Measurements from ENCODE around the gene ZCCHC2.

ZCCHC2 gene

GRCh38 chr18:62571648-62572047, 48.8 kb downstream of the ZCCHC2 start:
- no peak for TF ChIP-seq CTCF (conservative IDR thresholded peaks at IDR 0.05)
- no peak overlapping the region for H3K27ac ChIP-seq

GRCh38 chr18:62572456-62572855, 49.6 kb downstream of the ZCCHC2 start:
- no peak for TF ChIP-seq CTCF (conservative IDR thresholded peaks at IDR 0.05)
- H3K27ac ChIP-seq = no peak overlapping the region

- no peak for TF ChIP-seq CTCF (conservative IDR thresholded peaks at IDR 0.05)
Measured at GRCh38 chr18:62574776-62575175, 52.0 kb downstream of the ZCCHC2 start.

GRCh38 chr18:62576271-62576670, 53.4 kb downstream of the ZCCHC2 start:
- TF ChIP-seq CTCF (conservative IDR thresholded peaks at IDR 0.05) = no peak
- no peak overlapping the region for H3K27ac ChIP-seq

More at GRCh38 chr18:62574776-62575175, 52.0 kb downstream of the ZCCHC2 start:
- H3K27ac ChIP-seq = no peak overlapping the region

GRCh38 chr18:62576845-62577512, 54.2 kb downstream of the ZCCHC2 start:
- no peak overlapping the region for H3K27ac ChIP-seq
- TF ChIP-seq CTCF (conservative IDR thresholded peaks at IDR 0.05) = no peak

GRCh38 chr18:62577765-62578164, 54.9 kb downstream of the ZCCHC2 start:
- no peak overlapping the region for H3K27ac ChIP-seq
- no peak for TF ChIP-seq CTCF (conservative IDR thresholded peaks at IDR 0.05)

- no peak overlapping the region for H3K27ac ChIP-seq
- no peak for TF ChIP-seq CTCF (conservative IDR thresholded peaks at IDR 0.05)
Measured at GRCh38 chr18:62578980-62579511, 56.2 kb downstream of the ZCCHC2 start.

Measured in VCaP (cell line).